HEK293T (cell line): Measurements from ENCODE around the gene GPRC5D.

Source experiments
- ARNT ChIP-seq: fragments of 450-650 bp; IDR thresholded peaks from 2 replicates; pipeline ENCODE4 v1.6.1; 2017; ENCODE audit warnings: mild to moderate bottlenecking
- BHLHE40 ChIP-seq: fragments of 450-650 bp; IDR thresholded peaks from 2 replicates; pipeline ENCODE4 v1.6.1; 2016; ENCODE audit warnings: mild to moderate bottlenecking, moderate library complexity, borderline replicate concordance
- CTBP1 ChIP-seq: fragments of 450-650 bp; IDR thresholded peaks from 2 replicates; pipeline ENCODE4 v1.6.1; 2016; ENCODE audit warnings: borderline replicate concordance
- FOXK2 ChIP-seq: fragments of 450-650 bp; IDR thresholded peaks from 2 replicates; pipeline ENCODE4 v1.6.1; 2016; ENCODE audit warnings: mild to moderate bottlenecking
- FOXM1 ChIP-seq: fragments of 450-650 bp; IDR thresholded peaks from 2 replicates; pipeline ENCODE4 v1.6.1; 2017; ENCODE audit warnings: mild to moderate bottlenecking, borderline replicate concordance
- HDGF ChIP-seq: fragments of 450-650 bp; IDR thresholded peaks from 2 replicates; pipeline ENCODE4 v1.6.1; 2017; ENCODE audit warnings: antibody characterized with exemption, borderline replicate concordance
- SP1 ChIP-seq: fragments of 450-650 bp; IDR thresholded peaks from 2 replicates; pipeline ENCODE4 v1.6.1; 2017
- SUZ12 ChIP-seq: fragments of 450-650 bp; IDR thresholded peaks from 2 replicates; pipeline ENCODE4 v1.6.1; 2016; ENCODE audit warnings: mild to moderate bottlenecking
- TARDBP ChIP-seq: fragments of 450-650 bp; IDR thresholded peaks from 2 replicates; pipeline ENCODE4 v1.6.1; 2016
- ZNF384 ChIP-seq: fragments of 450-650 bp; IDR thresholded peaks from 2 replicates; pipeline ENCODE4 v1.6.1; 2016
- TF ChIP-seq, protein P1 (sequence below): fragments of 450-650 bp; IDR thresholded peaks from 2 replicates; pipeline ENCODE4 v1.6.1; 2016

DNA sequence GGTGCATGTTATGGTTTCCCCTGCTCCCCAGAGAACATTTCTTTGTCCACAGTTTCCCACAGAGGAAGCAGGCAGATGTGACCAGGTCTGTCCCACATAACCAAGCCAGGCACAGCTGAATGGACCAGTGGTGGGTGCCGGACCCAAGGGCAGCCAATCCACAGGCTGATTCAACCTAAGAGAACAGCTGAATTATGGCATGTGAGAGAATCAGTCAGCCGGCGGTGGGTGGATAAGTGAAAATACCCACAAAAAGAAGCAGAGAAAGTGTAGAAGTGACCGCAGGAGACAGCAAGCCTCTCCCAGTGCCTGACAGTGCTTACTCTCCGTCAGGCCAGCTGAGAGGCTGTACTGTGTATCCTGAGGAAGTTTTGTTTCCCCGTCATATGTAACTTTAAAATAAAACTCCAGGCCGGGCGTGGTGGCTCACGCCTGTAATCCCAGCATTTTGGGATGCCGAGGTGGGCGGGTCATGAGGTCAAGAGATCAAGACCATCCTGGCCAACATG is 14.9 kb downstream of the GPRC5D start:
- TF ChIP-seq SP1, result no peak
- no peak for TF ChIP-seq HDGF
- TF ChIP-seq FOXM1, result no peak
- TF ChIP-seq FOXK2, result no peak
- TF ChIP-seq ARNT, result no peak
- TF ChIP-seq, protein P1, sequence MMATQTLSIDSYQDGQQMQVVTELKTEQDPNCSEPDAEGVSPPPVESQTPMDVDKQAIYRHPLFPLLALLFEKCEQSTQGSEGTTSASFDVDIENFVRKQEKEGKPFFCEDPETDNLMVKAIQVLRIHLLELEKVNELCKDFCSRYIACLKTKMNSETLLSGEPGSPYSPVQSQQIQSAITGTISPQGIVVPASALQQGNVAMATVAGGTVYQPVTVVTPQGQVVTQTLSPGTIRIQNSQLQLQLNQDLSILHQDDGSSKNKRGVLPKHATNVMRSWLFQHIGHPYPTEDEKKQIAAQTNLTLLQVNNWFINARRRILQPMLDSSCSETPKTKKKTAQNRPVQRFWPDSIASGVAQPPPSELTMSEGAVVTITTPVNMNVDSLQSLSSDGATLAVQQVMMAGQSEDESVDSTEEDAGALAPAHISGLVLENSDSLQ, result no peak
- TF ChIP-seq TARDBP, result no peak
- no peak for TF ChIP-seq SUZ12
- TF ChIP-seq ZNF384, result no peak
- no peak for TF ChIP-seq CTBP1
- TF ChIP-seq BHLHE40, result no peak
